NK-92 treated with Interleukin-12 subunit alpha and Interleukin-12 subunit beta, amount 100 ng/mL, for 24 hours (cell line): ENCODE measurements around the gene PCDHGA4.
"Not testable (repeated sequence)": the region's sequence is repeated elsewhere in the genome, so short reads cannot be mapped to it uniquely, and the experiment has no call there.

Experiments used
- DNase-seq: peaks from one replicate; lab custom pipeline; 2025; lab: John Stamatoyannopoulos, UW

The PCDHGA4 gene

GRCh38 chr5:141384471-141385267, 29.8 kb downstream of the PCDHGA4 start:
- no peak for DNase-seq

- not testable (repeated sequence) for DNase-seq
Measured at GRCh38 chr5:141387557-141388311, 32.9 kb downstream of the PCDHGA4 start, which contains the start of gene PCDHGB4. Gene PCDHGB4 (plus strand): TSS chr5:141387698. CDS start chr5:141387885, 187 bp downstream.

- no peak for DNase-seq
Measured at GRCh38 chr5:141388661-141389060, 33.8 kb downstream of the PCDHGA4 start.

GRCh38 chr5:141389153-141390042, 34.6 kb downstream of the PCDHGA4 start:
- DNase-seq: no peak

- no peak for DNase-seq
Measured at GRCh38 chr5:141392429-141393198, 37.8 kb downstream of the PCDHGA4 start, which contains the start of gene PCDHGA8. Gene PCDHGA8 (plus strand): TSS chr5:141392633. CDS start chr5:141392814, 181 bp downstream.

- DNase-seq: no peak
Measured at GRCh38 chr5:141393267-141393666, 38.4 kb downstream of the PCDHGA4 start.

GRCh38 chr5:141394401-141395187, 39.8 kb downstream of the PCDHGA4 start:
- not testable (repeated sequence) for DNase-seq

- DNase-seq: not testable (repeated sequence)
Measured at GRCh38 chr5:141397756-141398551, 43.1 kb downstream of the PCDHGA4 start, which contains the start of gene PCDHGB5. Gene PCDHGB5 (plus strand): TSS chr5:141397947. CDS start chr5:141398128, 181 bp downstream.

GRCh38 chr5:141398608-141399007, 43.8 kb downstream of the PCDHGA4 start:
- no peak for DNase-seq

GRCh38 chr5:141399555-141400258, 44.9 kb downstream of the PCDHGA4 start:
- DNase-seq: no peak

- no peak for DNase-seq
Measured at GRCh38 chr5:141402553-141403243, 47.9 kb downstream of the PCDHGA4 start, which contains the start of gene PCDHGA9. Gene PCDHGA9 (plus strand): TSS chr5:141402778. CDS start chr5:141402953, 175 bp downstream.

- DNase-seq: no peak
Measured at GRCh38 chr5:141403387-141403786, 48.6 kb downstream of the PCDHGA4 start.
